ENCODE results near the gene C2. TPM values are rescaled to one million over a fixed set of nuclear protein-coding genes. Genes with fewer than 3 reads are reported as not detected.
"Not testable (repeated sequence)": the region's sequence is repeated elsewhere in the genome, so short reads cannot be mapped to it uniquely, and the experiment has no call there.

C2 gene
- total and polyA plus RNA-seq, 8 donors = 1.7 to 24.6 (median 4.9) TPM; not detected in 1

DNA sequence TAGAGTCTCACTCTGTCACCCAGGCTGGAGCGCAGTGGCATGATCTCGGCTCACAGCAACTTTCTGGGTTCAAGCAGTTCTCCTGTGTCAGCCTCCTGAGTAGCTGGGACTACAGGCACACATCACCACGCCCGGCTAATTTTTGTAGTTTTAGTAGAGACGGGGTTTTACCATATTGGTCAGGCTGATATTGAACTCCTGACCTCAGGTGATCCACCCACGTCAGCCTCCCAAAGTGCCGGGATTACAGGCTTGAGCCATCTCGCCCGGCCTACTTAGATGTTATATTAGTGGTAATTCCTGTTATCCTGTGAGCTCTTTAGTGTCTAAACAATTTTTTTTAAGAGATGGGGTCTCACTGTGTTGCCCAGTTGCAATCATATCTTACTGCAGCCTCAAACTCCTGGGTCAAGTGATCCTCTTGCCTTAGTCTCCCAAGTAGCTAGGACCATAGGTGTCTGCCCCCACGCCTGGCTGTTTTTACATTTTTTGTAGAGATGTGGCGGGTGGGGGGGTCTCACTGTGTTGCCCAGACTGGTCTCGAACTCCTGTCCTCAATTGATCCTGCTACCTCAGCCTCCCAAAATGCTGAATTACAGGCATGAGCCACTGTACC, 50.4 kb downstream of the C2 start:
- intact Hi-C loops (cut with DNase I; ENCODE audit: low total_unique reads) = no loop called here
- Histone ChIP-seq H3K4me3 (no peak overlapping the region), H3K27me3 (no peaks in the 10 kb centered on the region), H3K4me1 (peaks cover 7 to 16% (median 9%) of the 10 kb centered on the region in 4 donors), H3K9me3 (no peaks in the 10 kb centered on the region), H3K27ac (no peak overlapping the region), H3K36me3 (peaks cover 0 to 28% (median 22%) of the 10 kb centered on the region in 4 donors)
- TF ChIP-seq POLR2A (IDR thresholded peaks at IDR 0.05) (no peak), EP300 (IDR thresholded peaks at IDR 0.05) (no peak), POLR2AphosphoS5 (IDR thresholded peaks at IDR 0.05) (no peak)
- TF ChIP-seq, protein P1, sequence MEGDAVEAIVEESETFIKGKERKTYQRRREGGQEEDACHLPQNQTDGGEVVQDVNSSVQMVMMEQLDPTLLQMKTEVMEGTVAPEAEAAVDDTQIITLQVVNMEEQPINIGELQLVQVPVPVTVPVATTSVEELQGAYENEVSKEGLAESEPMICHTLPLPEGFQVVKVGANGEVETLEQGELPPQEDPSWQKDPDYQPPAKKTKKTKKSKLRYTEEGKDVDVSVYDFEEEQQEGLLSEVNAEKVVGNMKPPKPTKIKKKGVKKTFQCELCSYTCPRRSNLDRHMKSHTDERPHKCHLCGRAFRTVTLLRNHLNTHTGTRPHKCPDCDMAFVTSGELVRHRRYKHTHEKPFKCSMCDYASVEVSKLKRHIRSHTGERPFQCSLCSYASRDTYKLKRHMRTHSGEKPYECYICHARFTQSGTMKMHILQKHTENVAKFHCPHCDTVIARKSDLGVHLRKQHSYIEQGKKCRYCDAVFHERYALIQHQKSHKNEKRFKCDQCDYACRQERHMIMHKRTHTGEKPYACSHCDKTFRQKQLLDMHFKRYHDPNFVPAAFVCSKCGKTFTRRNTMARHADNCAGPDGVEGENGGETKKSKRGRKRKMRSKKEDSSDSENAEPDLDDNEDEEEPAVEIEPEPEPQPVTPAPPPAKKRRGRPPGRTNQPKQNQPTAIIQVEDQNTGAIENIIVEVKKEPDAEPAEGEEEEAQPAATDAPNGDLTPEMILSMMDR (IDR thresholded peaks at IDR 0.05) = no peak
- DNase-seq = no peak
- WGBS, 5 donors = 94 to 97% (median 94%) methylated on average over 12 of the region's 12 CpGs

DNA sequence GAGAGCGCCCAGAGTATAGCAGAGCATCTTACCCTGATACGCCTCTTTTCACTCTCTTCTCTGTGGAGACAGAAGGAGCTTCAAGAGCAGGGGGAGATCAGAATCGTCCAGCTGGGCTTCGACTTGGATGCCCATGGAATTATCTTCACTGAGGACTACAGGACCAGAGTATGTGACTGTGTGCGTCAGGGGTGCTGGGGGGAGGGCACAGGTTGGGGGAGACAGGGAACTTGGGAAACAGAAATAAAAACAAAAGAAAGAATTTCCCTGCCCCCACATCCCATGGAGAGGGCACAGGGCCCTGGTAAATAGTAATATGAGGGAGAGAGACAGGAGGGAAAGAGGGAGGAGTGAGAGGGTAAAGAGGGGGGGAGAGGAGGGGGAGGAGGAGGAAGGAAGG, 51.3 kb downstream of the C2 start:
- 84 to 98% (median 93%) methylated on average over 5 of the region's 5 CpGs for WGBS, 5 donors

DNA sequence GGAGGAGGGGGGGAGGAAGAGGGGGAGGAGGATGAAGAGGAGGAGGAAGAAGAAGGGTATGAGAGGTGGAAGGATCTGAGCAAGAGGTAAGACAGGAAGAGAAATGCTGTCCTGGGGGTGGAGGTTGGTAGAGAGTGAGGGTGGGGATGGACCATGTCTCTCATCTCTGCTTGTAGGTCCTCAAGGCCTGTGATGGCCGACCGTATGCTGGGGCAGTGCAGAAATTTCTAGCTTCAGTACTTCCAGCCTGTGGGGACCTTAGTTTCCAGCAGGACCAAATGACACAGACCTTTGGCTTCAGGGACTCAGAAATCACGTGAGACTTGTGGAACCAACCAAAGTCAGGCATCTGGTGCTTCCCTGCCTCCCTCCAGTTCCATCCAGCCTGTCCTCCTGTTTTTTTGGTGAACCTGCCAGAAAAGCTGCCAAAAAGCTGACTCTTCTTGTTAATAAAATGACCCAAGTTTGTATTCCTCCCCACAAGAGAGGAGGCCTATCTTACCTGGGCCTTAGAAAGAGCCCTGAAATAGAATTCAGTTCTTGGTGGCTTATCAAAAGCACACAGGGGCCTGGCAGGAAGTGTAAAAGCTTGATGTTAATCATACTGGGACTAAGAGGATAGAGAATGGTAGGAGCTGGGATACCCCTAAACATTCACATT, 51.9 kb downstream of the C2 start:
- H3K27me3 ChIP-seq = no peaks in the 10 kb centered on the region
- DNase-seq = no peak
- TF ChIP-seq POLR2A (IDR thresholded peaks at IDR 0.05) = no peak
- TF ChIP-seq POLR2AphosphoS5 (IDR thresholded peaks at IDR 0.05) = no peak
- TF ChIP-seq EP300 (IDR thresholded peaks at IDR 0.05) = no peak
- TF ChIP-seq, protein P1 (IDR thresholded peaks at IDR 0.05) = no peak
- H3K36me3 ChIP-seq = peaks cover 0 to 25% (median 21%) of the 10 kb centered on the region in 4 donors
- WGBS, 5 donors = 81 to 97% (median 89%) methylated on average over 3 of the region's 3 CpGs
- intact Hi-C loops (cut with DNase I; ENCODE audit: low total_unique reads) = no loop called here
- no peak overlapping the region for H3K27ac ChIP-seq
- no peak overlapping the region for H3K4me3 ChIP-seq
- no peaks in the 10 kb centered on the region for H3K9me3 ChIP-seq
- peaks cover 0 to 3% (median 0%) of the 10 kb centered on the region in 4 donors for H3K4me1 ChIP-seq

More for the DNA sequence above, 51.3 kb downstream of the C2 start:
- no peak overlapping the region for H3K4me3 ChIP-seq
- TF ChIP-seq EP300 (IDR thresholded peaks at IDR 0.05) = no peak
- TF ChIP-seq, protein P1 (IDR thresholded peaks at IDR 0.05) = no peak
- TF ChIP-seq POLR2AphosphoS5 (IDR thresholded peaks at IDR 0.05) = no peak
- TF ChIP-seq POLR2A (IDR thresholded peaks at IDR 0.05) = no peak
- H3K36me3 ChIP-seq = peaks cover 0 to 28% (median 22%) of the 10 kb centered on the region in 4 donors
- no peak for DNase-seq
- H3K4me1 ChIP-seq = peaks cover 0 to 9% (median under 1%) of the 10 kb centered on the region in 4 donors
- no peaks in the 10 kb centered on the region for H3K27me3 ChIP-seq
- no peaks in the 10 kb centered on the region for H3K9me3 ChIP-seq
- intact Hi-C loops (cut with DNase I; ENCODE audit: low total_unique reads) = no loop called here
- H3K27ac ChIP-seq = no peak overlapping the region

DNA sequence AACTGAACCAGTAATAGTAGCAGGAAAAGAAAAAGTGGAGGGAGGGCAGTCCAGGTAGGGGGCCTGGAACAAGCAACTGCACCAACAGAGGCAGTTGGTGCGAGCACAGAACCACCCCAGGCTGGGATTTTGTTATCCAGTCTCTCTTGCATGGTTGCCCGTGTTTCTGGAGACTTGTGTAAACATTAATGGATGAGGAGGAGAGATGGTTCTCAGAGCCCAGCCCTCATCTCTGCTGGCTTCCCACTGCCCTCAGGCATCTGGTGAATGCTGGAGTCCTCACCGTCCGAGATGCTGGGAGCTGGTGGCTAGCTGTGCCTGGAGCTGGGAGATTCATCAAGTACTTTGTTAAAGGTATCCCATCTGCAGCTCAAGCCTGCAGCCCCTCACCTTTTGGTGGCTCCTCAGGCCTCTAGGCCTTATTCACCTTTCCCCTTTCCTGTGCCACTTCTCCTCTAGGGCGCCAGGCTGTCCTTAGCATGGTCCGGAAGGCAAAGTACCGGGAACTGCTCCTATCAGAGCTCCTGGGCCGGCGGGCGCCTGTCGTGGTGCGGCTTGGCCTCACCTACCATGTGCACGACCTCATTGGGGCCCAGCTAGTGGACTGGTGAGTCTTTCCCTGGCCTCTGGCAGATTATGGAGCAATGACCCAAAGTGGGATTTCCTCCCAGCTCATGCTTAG, 52.8 kb downstream of the C2 start:
- DNase-seq; H3K9me3 ChIP-seq; H3K4me1 ChIP-seq; H3K4me3 ChIP-seq; H3K27me3 ChIP-seq; intact Hi-C loops (cut with DNase I; ENCODE audit: low total_unique reads); H3K27ac ChIP-seq: not testable (repeated sequence)
- 90 to 96% (median 91%) methylated on average over 6 to 13 of the region's 13 CpGs for WGBS, 5 donors
- peaks cover 0 to 25% (median 17%) of the 10 kb centered on the region in 4 donors for H3K36me3 ChIP-seq

DNA sequence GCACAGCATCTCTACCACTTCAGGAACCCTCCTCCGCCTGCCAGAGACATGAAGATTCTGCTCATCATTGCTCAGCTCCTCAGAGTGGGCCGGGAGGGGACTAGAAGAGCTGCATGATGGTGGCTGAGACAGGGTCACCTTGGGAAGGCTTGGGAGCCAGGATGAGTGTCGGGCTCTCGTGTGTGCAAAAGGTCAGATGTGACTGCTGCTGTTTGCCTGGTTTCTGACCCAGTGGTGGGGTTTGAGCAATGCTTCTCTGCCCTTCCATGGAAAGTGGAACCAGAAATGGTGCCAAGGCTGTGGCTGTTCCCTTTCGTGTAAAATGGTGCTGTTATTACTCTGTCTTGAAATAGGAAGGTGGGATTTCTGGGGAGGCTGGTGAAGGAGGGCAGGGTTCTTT, 53.5 kb downstream of the C2 start:
- DNase-seq; H3K9me3 ChIP-seq; H3K27ac ChIP-seq; H3K4me1 ChIP-seq; H3K4me3 ChIP-seq; H3K27me3 ChIP-seq; intact Hi-C loops (cut with DNase I; ENCODE audit: low total_unique reads): not testable (repeated sequence)
- H3K36me3 ChIP-seq = peaks cover 0 to 25% (median 16%) of the 10 kb centered on the region in 4 donors
- no CpG with 5 or more reads among the region's 5 CpGs for WGBS, 5 donors

DNA sequence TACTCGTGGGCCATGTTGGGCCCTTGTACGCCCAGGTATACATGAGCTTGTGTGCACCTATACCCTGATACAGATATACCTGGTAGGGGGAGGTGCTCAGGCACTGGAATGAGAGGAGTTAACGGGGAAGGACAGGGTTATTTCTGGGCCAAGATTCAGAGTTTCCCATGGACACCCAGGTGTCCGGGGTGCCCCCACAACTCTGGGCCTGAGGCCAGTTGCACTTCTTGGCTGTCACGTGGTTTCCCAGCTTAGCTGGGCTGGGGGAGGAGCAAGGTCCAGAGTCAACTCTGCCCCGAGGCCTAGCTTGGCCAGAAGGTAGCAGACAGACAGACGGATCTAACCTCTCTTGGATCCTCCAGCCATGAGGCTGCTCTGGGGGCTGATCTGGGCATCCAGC, 54.2 kb downstream of the C2 start, which contains the start of gene C4A:
C4A (plus strand) TSS at position 314 of the 400 bp plus-strand sequence; CDS start at position 365, 51 bp downstream.
- H3K4me1 ChIP-seq; H3K27me3 ChIP-seq; DNase-seq; H3K9me3 ChIP-seq; H3K27ac ChIP-seq; H3K4me3 ChIP-seq; intact Hi-C loops (cut with DNase I; ENCODE audit: low total_unique reads): not testable (repeated sequence)
- WGBS, 5 donors = no CpG with 5 or more reads among the region's 7 CpGs
- H3K36me3 ChIP-seq = peaks cover 0 to 19% (median 16%) of the 10 kb centered on the region in 4 donors

DNA sequence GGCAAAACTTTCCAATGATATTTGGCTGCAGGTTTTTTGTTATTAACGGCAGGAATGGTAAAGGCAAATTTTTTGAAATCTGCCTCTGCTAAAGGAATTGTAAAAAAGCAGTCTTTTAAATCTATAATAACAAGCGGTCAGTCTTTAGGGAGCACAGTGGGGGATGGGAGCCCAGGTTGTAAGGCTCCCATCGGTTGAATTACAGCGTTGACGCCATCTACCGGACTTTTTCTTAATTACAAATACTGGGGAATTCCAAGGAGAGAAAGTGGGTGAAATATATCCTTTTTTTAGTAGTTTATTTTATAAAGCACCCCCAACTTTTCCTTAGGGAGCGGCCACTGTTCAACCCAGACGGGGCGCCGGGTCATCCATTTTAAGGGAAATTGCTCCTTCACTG, 61.8 kb downstream of the C2 start:
- intact Hi-C loops (cut with DNase I; ENCODE audit: low total_unique reads); H3K36me3 ChIP-seq; H3K9me3 ChIP-seq; DNase-seq; H3K27ac ChIP-seq; H3K4me1 ChIP-seq; H3K27me3 ChIP-seq; H3K4me3 ChIP-seq: not testable (repeated sequence)
- no CpG with 5 or more reads among the region's 10 CpGs for WGBS, 5 donors

DNA sequence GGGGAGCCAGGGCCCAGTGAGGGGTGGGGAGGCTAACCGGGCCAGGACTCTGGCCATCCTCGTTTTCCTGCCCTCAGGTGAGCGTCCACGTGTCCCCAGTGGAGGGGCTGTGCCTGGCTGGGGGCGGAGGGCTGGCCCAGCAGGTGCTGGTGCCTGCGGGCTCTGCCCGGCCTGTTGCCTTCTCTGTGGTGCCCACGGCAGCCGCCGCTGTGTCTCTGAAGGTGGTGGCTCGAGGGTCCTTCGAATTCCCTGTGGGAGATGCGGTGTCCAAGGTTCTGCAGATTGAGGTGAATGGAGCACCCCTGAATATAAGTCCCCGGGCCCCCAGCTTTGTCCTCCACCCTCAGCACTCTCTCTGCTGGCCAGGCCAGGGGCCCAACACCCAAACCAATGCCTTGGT, 66.9 kb downstream of the C2 start:
- 90 to 99% (median 97%) methylated on average over 8 of the region's 14 CpGs; no CpG with 5 or more reads in 2 of the 5 donors for WGBS, 5 donors

More for the DNA sequence above, 66.9 kb downstream of the C2 start:
- H3K27me3 ChIP-seq; intact Hi-C loops (cut with DNase I; ENCODE audit: low total_unique reads); DNase-seq; H3K4me1 ChIP-seq; H3K9me3 ChIP-seq; H3K27ac ChIP-seq; H3K36me3 ChIP-seq; H3K4me3 ChIP-seq: not testable (repeated sequence)

Data from stomach (tissue), 9 donors.